Measurements from ENCODE around the gene CCM2.
"Not testable (repeated sequence)": the region's sequence is repeated elsewhere in the genome, so short reads cannot be mapped to it uniquely, and the experiment has no call there.

The CCM2 gene

GRCh38 chr7:45104844-45105587 is 105.0 kb downstream of the CCM2 start:
- no peak overlapping the region for H3K4me3 ChIP-seq (ENCODE audit: low read depth in 1 of 2, low read length in 2 of 2)
- peaks cover 88 to 95% of the 10 kb centered on the region in 2 donors for H3K36me3 ChIP-seq (ENCODE audit: control insufficient read depth in 1 of 2, insufficient read depth in 2 of 2, low read length in 2 of 2)
- no peaks in the 10 kb centered on the region for H3K27me3 ChIP-seq (ENCODE audit: low read depth, low read length)
- no peaks in the 10 kb centered on the region for H3K9me3 ChIP-seq (ENCODE audit: control insufficient read depth in 1 of 2, low read length in 2 of 2)
- H3K27ac ChIP-seq (ENCODE audit: low read length) = no peak overlapping the region
- H3K4me1 ChIP-seq (ENCODE audit: control insufficient read depth in 1 of 2, insufficient read depth in 2 of 2, low read length in 2 of 2) = peaks cover 4 to 36% of the 10 kb centered on the region in 2 donors

GRCh38 chr7:45105588-45106188 is 105.7 kb downstream of the CCM2 start:
- peaks cover 4 to 42% of the 10 kb centered on the region in 2 donors for H3K4me1 ChIP-seq (ENCODE audit: control insufficient read depth in 1 of 2, insufficient read depth in 2 of 2, low read length in 2 of 2)
- no peaks in the 10 kb centered on the region for H3K27me3 ChIP-seq (ENCODE audit: low read depth, low read length)
- H3K27ac ChIP-seq (ENCODE audit: low read length) = no peak overlapping the region
- H3K36me3 ChIP-seq (ENCODE audit: control insufficient read depth in 1 of 2, insufficient read depth in 2 of 2, low read length in 2 of 2) = peaks cover 82 to 88% of the 10 kb centered on the region in 2 donors
- H3K4me3 ChIP-seq (ENCODE audit: low read depth in 1 of 2, low read length in 2 of 2) = no peak overlapping the region
- H3K9me3 ChIP-seq (ENCODE audit: control insufficient read depth in 1 of 2, low read length in 2 of 2) = no peaks in the 10 kb centered on the region

DNA sequence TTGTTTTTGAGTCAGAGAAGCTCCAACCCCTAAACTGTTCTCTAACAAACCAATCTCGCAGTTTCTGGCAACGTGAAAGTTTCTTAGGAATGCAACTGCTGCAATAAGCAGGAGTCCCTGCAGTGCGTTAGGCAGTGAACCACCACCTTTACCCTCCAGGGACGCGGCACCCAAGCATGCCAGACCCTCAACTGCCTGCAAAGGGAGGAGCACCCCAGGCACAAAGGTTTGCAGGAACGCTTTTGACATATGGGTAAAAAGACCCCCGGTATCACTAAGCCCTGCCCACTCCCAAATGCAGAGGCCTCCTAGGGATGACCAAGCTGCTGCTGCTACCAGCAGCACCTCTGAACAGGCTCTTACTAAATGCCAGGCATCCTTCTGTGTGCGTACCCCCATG is 106.8 kb downstream of the CCM2 start:
- Histone ChIP-seq H3K9me3 (ENCODE audit: control insufficient read depth in 1 of 2, low read length in 2 of 2) (no peaks in the 10 kb centered on the region), H3K27ac (ENCODE audit: low read length) (no peak overlapping the region), H3K4me1 (ENCODE audit: control insufficient read depth in 1 of 2, insufficient read depth in 2 of 2, low read length in 2 of 2) (peaks cover 4 to 43% of the 10 kb centered on the region in 2 donors), H3K4me3 (ENCODE audit: low read depth in 1 of 2, low read length in 2 of 2) (no peak overlapping the region), H3K36me3 (ENCODE audit: control insufficient read depth in 1 of 2, insufficient read depth in 2 of 2, low read length in 2 of 2) (peaks cover 70 to 77% of the 10 kb centered on the region in 2 donors), H3K27me3 (ENCODE audit: low read depth, low read length) (no peaks in the 10 kb centered on the region)

- no peaks in the 10 kb centered on the region for H3K9me3 ChIP-seq (ENCODE audit: control insufficient read depth in 1 of 2, low read length in 2 of 2)
- H3K4me3 ChIP-seq (ENCODE audit: low read depth in 1 of 2, low read length in 2 of 2) = no peak overlapping the region
- H3K27ac ChIP-seq (ENCODE audit: low read length) = no peak overlapping the region
- H3K36me3 ChIP-seq (ENCODE audit: control insufficient read depth in 1 of 2, insufficient read depth in 2 of 2, low read length in 2 of 2) = peaks cover 65 to 72% of the 10 kb centered on the region in 2 donors
- no peaks in the 10 kb centered on the region for H3K27me3 ChIP-seq (ENCODE audit: low read depth, low read length)
- peaks cover 4 to 46% of the 10 kb centered on the region in 2 donors for H3K4me1 ChIP-seq (ENCODE audit: control insufficient read depth in 1 of 2, insufficient read depth in 2 of 2, low read length in 2 of 2)
These were observed 107.4 kb downstream of the CCM2 start for GRCh38 chr7:45107356-45107755.

DNA sequence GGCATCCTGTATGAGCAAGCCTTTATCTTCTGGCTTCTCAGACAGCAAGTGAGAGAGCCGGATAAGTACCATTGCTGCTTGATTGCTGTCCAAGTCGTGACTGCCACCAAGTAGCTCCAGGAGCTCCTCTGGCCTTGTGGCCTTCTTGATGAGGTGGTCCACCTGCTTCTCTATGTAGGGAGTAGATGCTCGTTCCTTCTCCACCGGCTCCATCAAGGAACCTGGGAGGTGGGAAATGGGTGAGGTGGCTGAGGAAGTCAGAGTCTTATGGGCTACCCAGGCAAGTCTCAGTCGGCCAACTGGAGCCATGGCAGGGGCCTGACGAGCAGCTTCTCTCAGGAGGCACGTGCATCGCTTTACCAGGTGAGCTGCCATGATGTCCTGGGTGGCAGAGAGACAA is 108.9 kb downstream of the CCM2 start:
- H3K9me3 ChIP-seq (ENCODE audit: control insufficient read depth in 1 of 2, low read length in 2 of 2) = no peaks in the 10 kb centered on the region
- no peak overlapping the region for H3K4me3 ChIP-seq (ENCODE audit: low read depth in 1 of 2, low read length in 2 of 2)
- H3K27me3 ChIP-seq (ENCODE audit: low read depth, low read length) = no peaks in the 10 kb centered on the region
- peaks cover 50 to 57% of the 10 kb centered on the region in 2 donors for H3K36me3 ChIP-seq (ENCODE audit: control insufficient read depth in 1 of 2, insufficient read depth in 2 of 2, low read length in 2 of 2)
- H3K27ac ChIP-seq (ENCODE audit: low read length) = no peak overlapping the region
- H3K4me1 ChIP-seq (ENCODE audit: control insufficient read depth in 1 of 2, insufficient read depth in 2 of 2, low read length in 2 of 2) = peaks cover 4 to 51% of the 10 kb centered on the region in 2 donors

GRCh38 chr7:45111298-45112223 is 111.6 kb downstream of the CCM2 start, which contains the start of gene TBRG4:
Gene TBRG4 (minus strand): TSS chr7:45111697. CDS start chr7:45109237, 2,460 bp downstream.
- peaks cover 4 to 50% of the 10 kb centered on the region in 2 donors for H3K4me1 ChIP-seq (ENCODE audit: control insufficient read depth in 1 of 2, insufficient read depth in 2 of 2, low read length in 2 of 2)
- H3K4me3 ChIP-seq (ENCODE audit: low read depth in 1 of 2, low read length in 2 of 2) = peak within 1 kb of the TSS; percentile 82 to 86

DNA sequence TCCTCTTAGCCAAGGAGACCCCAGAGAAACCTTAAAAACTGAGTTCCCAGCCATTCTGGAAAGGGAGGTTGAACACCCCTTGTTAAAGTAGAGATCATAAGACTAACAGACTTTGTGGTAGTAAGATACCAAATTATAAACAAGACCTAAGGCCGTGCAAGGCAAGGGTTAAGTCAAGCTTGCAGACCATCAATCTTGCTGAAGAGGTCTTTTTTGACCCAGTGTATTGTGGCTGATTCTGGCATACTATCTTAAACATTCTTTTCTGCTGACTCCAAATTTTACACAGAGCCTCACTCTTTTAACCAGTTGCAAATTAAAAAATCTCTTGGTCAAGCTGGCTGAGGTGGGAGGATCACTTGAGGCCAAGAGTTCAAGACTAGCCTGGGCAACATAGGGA is 112.6 kb downstream of the CCM2 start:
- H3K27ac ChIP-seq (ENCODE audit: low read length) = no peak overlapping the region
- peaks cover 12 to 19% of the 10 kb centered on the region in 2 donors for H3K36me3 ChIP-seq (ENCODE audit: control insufficient read depth in 1 of 2, insufficient read depth in 2 of 2, low read length in 2 of 2)
- H3K4me1 ChIP-seq (ENCODE audit: control insufficient read depth in 1 of 2, insufficient read depth in 2 of 2, low read length in 2 of 2) = peaks cover 4 to 39% of the 10 kb centered on the region in 2 donors
- peak overlapping the region in 1 of 2 donors; percentile 86 for H3K4me3 ChIP-seq (ENCODE audit: low read depth in 1 of 2, low read length in 2 of 2)
- no peaks in the 10 kb centered on the region for H3K27me3 ChIP-seq (ENCODE audit: low read depth, low read length)
- no peaks in the 10 kb centered on the region for H3K9me3 ChIP-seq (ENCODE audit: control insufficient read depth in 1 of 2, low read length in 2 of 2)

More at GRCh38 chr7:45111298-45112223, 111.6 kb downstream of the CCM2 start, which contains the start of gene TBRG4:
- no peaks in the 10 kb centered on the region for H3K9me3 ChIP-seq (ENCODE audit: control insufficient read depth in 1 of 2, low read length in 2 of 2)
- no peaks in the 10 kb centered on the region for H3K27me3 ChIP-seq (ENCODE audit: low read depth, low read length)
- peaks cover 23 to 30% of the 10 kb centered on the region in 2 donors for H3K36me3 ChIP-seq (ENCODE audit: control insufficient read depth in 1 of 2, insufficient read depth in 2 of 2, low read length in 2 of 2)
- peak within 1 kb of the TSS; percentile 99 for H3K27ac ChIP-seq (ENCODE audit: low read length)

DNA sequence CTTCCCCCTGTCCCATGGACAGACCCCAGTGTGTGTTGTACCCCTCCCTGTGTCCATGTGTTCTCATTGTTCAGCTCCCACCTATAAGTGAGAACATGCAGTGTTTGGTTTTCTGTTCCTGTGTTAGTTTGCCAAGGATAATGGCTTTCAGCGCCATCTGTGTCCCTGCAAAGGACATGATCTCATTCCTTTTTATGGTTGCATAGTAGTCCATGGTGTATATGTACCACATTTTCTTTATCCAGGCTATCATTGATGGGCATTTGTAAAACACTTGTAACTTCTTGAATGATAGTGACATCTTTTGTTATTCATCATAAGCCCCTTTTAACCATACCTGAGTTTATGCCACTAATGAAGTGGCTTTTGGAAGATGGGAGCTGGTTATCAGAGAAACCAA is 114.3 kb downstream of the CCM2 start:
- peaks cover 0 to 23% of the 10 kb centered on the region in 2 donors for H3K4me1 ChIP-seq (ENCODE audit: control insufficient read depth in 1 of 2, insufficient read depth in 2 of 2, low read length in 2 of 2)
- not testable (repeated sequence) for H3K9me3 ChIP-seq (ENCODE audit: control insufficient read depth in 1 of 2, low read length in 2 of 2); H3K27me3 ChIP-seq (ENCODE audit: low read depth, low read length); H3K4me3 ChIP-seq (ENCODE audit: low read depth in 1 of 2, low read length in 2 of 2); H3K36me3 ChIP-seq (ENCODE audit: control insufficient read depth in 1 of 2, insufficient read depth in 2 of 2, low read length in 2 of 2); H3K27ac ChIP-seq (ENCODE audit: low read length)

GRCh38 chr7:45114926-45115325 is 114.9 kb downstream of the CCM2 start:
- no peak overlapping the region for H3K27ac ChIP-seq (ENCODE audit: low read length)
- no peaks in the 10 kb centered on the region for H3K9me3 ChIP-seq (ENCODE audit: control insufficient read depth in 1 of 2, low read length in 2 of 2)
- peaks cover 0 to 16% of the 10 kb centered on the region in 2 donors for H3K4me1 ChIP-seq (ENCODE audit: control insufficient read depth in 1 of 2, insufficient read depth in 2 of 2, low read length in 2 of 2)
- no peaks in the 10 kb centered on the region for H3K27me3 ChIP-seq (ENCODE audit: low read depth, low read length)
- no peaks in the 10 kb centered on the region for H3K36me3 ChIP-seq (ENCODE audit: control insufficient read depth in 1 of 2, insufficient read depth in 2 of 2, low read length in 2 of 2)
- no peak overlapping the region for H3K4me3 ChIP-seq (ENCODE audit: low read depth in 1 of 2, low read length in 2 of 2)

- H3K27me3 ChIP-seq (ENCODE audit: low read depth, low read length) = no peaks in the 10 kb centered on the region
- no peaks in the 10 kb centered on the region for H3K9me3 ChIP-seq (ENCODE audit: control insufficient read depth in 1 of 2, low read length in 2 of 2)
- no peak overlapping the region for H3K27ac ChIP-seq (ENCODE audit: low read length)
- H3K4me1 ChIP-seq (ENCODE audit: control insufficient read depth in 1 of 2, insufficient read depth in 2 of 2, low read length in 2 of 2) = peaks cover 0 to 7% of the 10 kb centered on the region in 2 donors
- H3K4me3 ChIP-seq (ENCODE audit: low read depth in 1 of 2, low read length in 2 of 2) = no peak overlapping the region
- H3K36me3 ChIP-seq (ENCODE audit: control insufficient read depth in 1 of 2, insufficient read depth in 2 of 2, low read length in 2 of 2) = no peaks in the 10 kb centered on the region
These were observed 116.0 kb downstream of the CCM2 start for GRCh38 chr7:45116048-45116447.

- no peak overlapping the region for H3K4me3 ChIP-seq (ENCODE audit: low read depth in 1 of 2, low read length in 2 of 2)
- no peak overlapping the region for H3K27ac ChIP-seq (ENCODE audit: low read length)
- H3K36me3 ChIP-seq (ENCODE audit: control insufficient read depth in 1 of 2, insufficient read depth in 2 of 2, low read length in 2 of 2) = no peaks in the 10 kb centered on the region
- no peaks in the 10 kb centered on the region for H3K27me3 ChIP-seq (ENCODE audit: low read depth, low read length)
- H3K4me1 ChIP-seq (ENCODE audit: control insufficient read depth in 1 of 2, insufficient read depth in 2 of 2, low read length in 2 of 2) = peaks cover 0 to 3% of the 10 kb centered on the region in 2 donors
- no peaks in the 10 kb centered on the region for H3K9me3 ChIP-seq (ENCODE audit: control insufficient read depth in 1 of 2, low read length in 2 of 2)
These were observed 117.6 kb downstream of the CCM2 start for GRCh38 chr7:45117582-45117981.
